GM18526 (cell line): Measurements from ENCODE around the gene PANK1.

Experiments used
- POLR2A ChIP-seq: IDR thresholded peaks from 3 replicates; pipeline ENCODE4 v1.6.1; 2011; ENCODE audit not compliant: insufficient read length; ENCODE audit errors: extremely low read depth

The PANK1 gene

DNA sequence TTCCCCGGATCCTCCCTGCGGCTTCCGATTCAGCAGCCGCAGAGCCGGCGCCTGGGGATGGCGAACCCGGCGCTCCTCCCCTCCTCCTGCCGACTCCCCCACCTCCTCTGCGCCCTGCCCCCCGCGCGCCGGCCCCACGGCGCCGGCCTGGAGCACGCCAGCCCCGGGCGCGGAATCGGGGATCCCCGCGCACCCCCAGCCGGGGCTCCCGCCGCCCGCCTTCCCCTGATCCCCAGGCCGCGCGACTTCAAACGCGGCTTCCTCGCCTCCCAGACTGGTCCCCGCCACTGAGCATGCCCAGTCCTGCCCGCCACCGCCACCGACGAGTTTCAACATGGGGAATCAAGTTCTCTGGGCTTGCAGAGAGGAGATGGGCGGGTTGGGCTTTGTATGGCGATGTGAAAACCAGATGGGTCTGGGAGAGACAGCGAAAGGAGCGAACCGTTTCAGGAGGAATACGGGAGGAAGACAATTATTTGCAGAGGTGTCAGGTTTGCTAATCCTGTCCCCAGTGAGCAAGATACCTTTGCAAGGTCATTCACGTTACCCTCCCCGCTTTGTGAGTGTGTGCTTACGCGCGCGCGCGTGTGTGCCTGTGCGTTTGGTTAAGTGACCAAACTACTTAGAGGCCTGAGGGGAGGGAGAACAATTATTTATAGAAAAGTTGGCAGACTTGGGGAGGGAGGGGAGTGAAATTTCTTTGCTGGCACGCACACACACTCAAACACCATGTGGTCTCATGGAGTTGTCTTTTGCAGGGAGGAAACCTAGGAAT, at the start of gene PANK1:
PANK1 (minus strand) TSS at position 276 of the 775 bp plus-strand sequence. CDS start 351 bp downstream, outside the sequence.
- peak; percentile 65 for TF ChIP-seq POLR2A

GRCh38 chr10:89693176-89693575, 48.1 kb upstream of the PANK1 start:
- TF ChIP-seq POLR2A: no peak

GRCh38 chr10:89692416-89692815, 47.4 kb upstream of the PANK1 start:
- TF ChIP-seq POLR2A: no peak

DNA sequence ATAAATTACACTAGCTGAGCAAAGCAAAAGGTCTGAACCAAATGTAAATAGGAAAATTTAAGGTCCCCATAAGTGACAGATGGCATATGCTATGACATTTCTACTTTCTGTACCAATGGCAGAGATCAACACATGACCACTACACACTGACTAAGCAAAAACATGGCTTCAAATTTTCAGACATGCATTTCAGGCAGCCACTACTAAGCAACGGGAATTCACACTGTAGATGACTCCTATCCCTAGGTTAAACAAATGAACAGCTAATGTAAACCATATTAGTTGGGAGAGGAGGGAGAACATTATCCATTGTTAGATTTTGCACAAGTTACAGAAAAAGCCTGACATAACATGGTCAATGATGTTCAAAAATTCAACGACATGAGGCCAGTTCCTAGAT, 45.0 kb upstream of the PANK1 start:
- no peak for TF ChIP-seq POLR2A

GRCh38 chr10:89685936-89686335, 40.9 kb upstream of the PANK1 start:
- TF ChIP-seq POLR2A: no peak

DNA sequence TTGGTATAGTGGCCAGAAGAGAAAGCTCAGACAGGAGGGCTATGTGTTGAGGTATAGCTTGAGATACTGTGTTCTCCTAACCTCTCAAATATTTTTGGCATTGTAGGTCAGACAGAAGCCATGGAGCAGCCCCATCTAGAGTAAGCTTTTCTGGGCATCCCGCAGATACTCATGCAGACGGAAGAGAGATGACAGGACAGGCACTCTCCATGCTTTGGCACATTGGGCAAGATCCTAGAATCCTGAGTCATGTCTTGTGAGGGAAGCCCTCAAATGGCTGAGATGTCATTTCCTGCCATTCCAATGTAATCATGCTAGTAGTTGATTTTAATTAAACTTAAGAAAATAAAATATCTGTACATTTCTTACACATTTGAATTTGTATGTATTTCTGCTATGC, 39.6 kb upstream of the PANK1 start:
- TF ChIP-seq POLR2A: no peak

DNA sequence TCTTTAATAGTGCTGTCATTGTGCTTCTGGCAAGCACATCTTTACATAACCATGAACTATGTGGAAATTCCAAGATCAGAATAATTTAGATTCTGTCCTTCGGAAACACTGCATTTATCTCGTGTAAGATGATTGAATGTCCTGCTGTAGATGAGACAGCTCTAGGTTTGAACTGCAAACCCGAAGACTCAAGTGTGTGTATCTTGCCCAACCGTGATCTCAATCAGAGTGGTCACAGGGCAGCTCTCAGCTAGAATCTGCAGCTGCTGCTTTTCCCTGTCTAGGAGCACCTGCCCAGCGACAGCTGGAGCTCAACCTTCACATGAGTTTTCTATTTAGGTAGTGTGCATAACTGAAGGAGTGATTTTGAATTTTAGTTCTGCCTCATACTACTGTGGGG, 38.8 kb upstream of the PANK1 start:
- no peak for TF ChIP-seq POLR2A

DNA sequence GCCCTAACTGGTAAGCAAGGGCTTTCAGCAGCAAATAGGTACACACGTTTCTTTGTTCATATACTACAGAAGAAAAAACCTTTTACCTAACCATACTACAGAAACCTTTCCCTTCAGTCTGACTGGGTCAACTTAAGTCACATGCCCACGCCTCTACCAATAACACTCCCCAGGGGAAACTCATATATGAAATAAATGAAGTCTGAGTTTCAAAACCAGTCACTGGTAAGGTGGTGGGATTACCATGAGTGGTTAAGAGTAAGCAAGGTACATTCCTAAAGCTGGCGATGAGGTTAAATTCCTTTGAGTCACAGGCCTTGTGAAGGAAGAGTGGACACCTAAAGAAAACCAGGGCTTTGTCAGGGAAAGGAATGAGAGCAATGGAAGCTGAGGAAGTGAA, 34.9 kb upstream of the PANK1 start:
- TF ChIP-seq POLR2A: no peak

GRCh38 chr10:89677341-89677740, 32.3 kb upstream of the PANK1 start:
- no peak for TF ChIP-seq POLR2A

GRCh38 chr10:89670926-89671325, 25.9 kb upstream of the PANK1 start:
- no peak for TF ChIP-seq POLR2A

GRCh38 chr10:89669985-89670384, 24.9 kb upstream of the PANK1 start:
- no peak for TF ChIP-seq POLR2A

- no peak for TF ChIP-seq POLR2A
Observed at GRCh38 chr10:89668386-89669071, 23.5 kb upstream of the PANK1 start.

- TF ChIP-seq POLR2A: no peak
Observed at GRCh38 chr10:89666138-89666537, 21.1 kb upstream of the PANK1 start.

- TF ChIP-seq POLR2A: no peak
Observed at GRCh38 chr10:89665302-89665701, 20.3 kb upstream of the PANK1 start.

GRCh38 chr10:89664203-89664602, 19.2 kb upstream of the PANK1 start:
- no peak for TF ChIP-seq POLR2A

GRCh38 chr10:89663144-89663543, 18.1 kb upstream of the PANK1 start:
- no peak for TF ChIP-seq POLR2A

DNA sequence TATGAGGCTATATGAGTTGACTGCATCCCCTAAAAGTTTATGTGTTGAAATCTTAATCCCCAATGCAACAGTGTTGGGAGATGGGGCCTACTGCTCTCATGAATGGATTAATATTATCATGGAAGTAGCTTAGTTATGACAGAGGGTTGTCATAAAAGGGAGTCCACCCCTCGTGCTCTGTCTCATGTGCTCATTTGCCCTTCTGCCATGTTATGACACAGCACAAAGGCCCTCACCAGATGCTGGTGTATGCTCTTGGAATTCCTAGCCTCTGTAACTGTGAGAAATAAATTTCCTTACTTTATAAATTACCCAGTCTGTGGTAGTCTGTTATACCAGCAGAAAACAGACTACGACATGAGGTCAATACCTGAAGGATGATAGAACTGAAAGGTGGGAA, 17.6 kb upstream of the PANK1 start:
- no peak for TF ChIP-seq POLR2A
